H9 (cell line): ENCODE data around the gene CCN5. TPM values are rescaled to one million over a fixed set of nuclear protein-coding genes. Genes with fewer than 3 reads are reported as not detected.
"Not testable (repeated sequence)": the region's sequence is repeated elsewhere in the genome, so short reads cannot be mapped to it uniquely, and the experiment has no call there.

Experiments used
- DNase-seq: peaks from one replicate; pipeline ENCODE4 v3.0.0-alpha.2; 2017
- H2AFZ ChIP-seq: one replicate; pipeline ENCODE4 v1.6.1; 2013; ENCODE audit warnings: mild to moderate bottlenecking, low read length, control low read depth, moderate library complexity
- H2AK5ac ChIP-seq: 2 replicates; pipeline ENCODE4 v1.6.1; 2013; ENCODE audit warnings: low read length, control low read depth, mixed read lengths; ENCODE audit not compliant: insufficient read length
- H2BK120ac ChIP-seq: one replicate; pipeline ENCODE4 v1.6.1; 2013; ENCODE audit warnings: low read depth, mild to moderate bottlenecking, low read length, control low read depth, inconsistent platforms; ENCODE audit not compliant: poor library complexity, severe bottlenecking
- H2BK12ac ChIP-seq: 2 replicates; pipeline ENCODE4 v1.6.1; 2013; ENCODE audit warnings: low read length, control low read depth, mixed read lengths, low read depth; ENCODE audit not compliant: insufficient read length
- H2BK15ac ChIP-seq: 2 replicates; pipeline ENCODE4 v1.6.1; 2013; ENCODE audit warnings: low read depth, low read length, control low read depth
- H2BK20ac ChIP-seq: one replicate; pipeline ENCODE4 v1.6.1; 2013; ENCODE audit warnings: low read depth, mild to moderate bottlenecking, low read length, control low read depth, inconsistent platforms; ENCODE audit not compliant: poor library complexity, severe bottlenecking
- H2BK5ac ChIP-seq: 2 replicates; pipeline ENCODE4 v1.6.1; 2013; ENCODE audit warnings: low read length, control low read depth, mixed read lengths; ENCODE audit not compliant: insufficient read length
- H3K14ac ChIP-seq: 2 replicates; pipeline ENCODE4 v1.6.1; 2013; ENCODE audit warnings: low read length, control low read depth; ENCODE audit not compliant: insufficient read depth
- H3K18ac ChIP-seq: 2 replicates; pipeline ENCODE4 v1.6.1; 2013; ENCODE audit warnings: low read depth, mild to moderate bottlenecking, mixed read lengths, low read length, control low read depth; ENCODE audit not compliant: insufficient read length
- H3K23ac ChIP-seq: 2 replicates; pipeline ENCODE4 v1.6.1; 2013; ENCODE audit warnings: low read length, control low read depth, mixed read lengths, low read depth; ENCODE audit not compliant: insufficient read length
- H3K23me2 ChIP-seq: 2 replicates; pipeline ENCODE4 v1.6.1; 2013; ENCODE audit warnings: low read depth, mild to moderate bottlenecking, mixed read lengths, low read length, control low read depth; ENCODE audit not compliant: insufficient read length, poor library complexity, severe bottlenecking
- H3K27ac ChIP-seq: 2 replicates; pipeline ENCODE4 v1.5.1; 2013; ENCODE audit warnings: low read length, control low read depth, mixed read lengths, low read depth; ENCODE audit not compliant: insufficient read length
- H3K27me3 ChIP-seq: 2 replicates; pipeline ENCODE4 v1.6.1; 2013; ENCODE audit warnings: low read length, control low read depth, inconsistent platforms; ENCODE audit not compliant: insufficient read depth
- H3K4ac ChIP-seq: 2 replicates; pipeline ENCODE4 v1.6.1; 2013; ENCODE audit warnings: low read depth, mild to moderate bottlenecking, control low read depth, inconsistent platforms, low read length, moderate library complexity
- H3K4me1 ChIP-seq: 2 replicates; pipeline ENCODE4 v1.6.1; 2013; ENCODE audit warnings: low read length, control low read depth, inconsistent platforms; ENCODE audit not compliant: insufficient read depth
- H3K4me2 ChIP-seq: 2 replicates; pipeline ENCODE4 v1.6.1; 2013; ENCODE audit warnings: low read length, control low read depth, mixed read lengths; ENCODE audit not compliant: insufficient read length, insufficient read depth
- H3K56ac ChIP-seq: 2 replicates; pipeline ENCODE4 v1.6.1; 2013; ENCODE audit warnings: low read depth, mild to moderate bottlenecking, mixed read lengths, low read length, control low read depth; ENCODE audit not compliant: insufficient read length
- H3K79me1 ChIP-seq: 2 replicates; pipeline ENCODE4 v1.6.1; 2013; ENCODE audit warnings: low read depth, mild to moderate bottlenecking, moderate library complexity, low read length, control low read depth, inconsistent platforms; ENCODE audit not compliant: insufficient read depth, poor library complexity, severe bottlenecking
- H3K79me2 ChIP-seq: 2 replicates; pipeline ENCODE4 v1.6.1; 2013; ENCODE audit warnings: low read length, control low read depth, inconsistent platforms; ENCODE audit not compliant: insufficient read depth
- H3K9ac ChIP-seq: 2 replicates; pipeline ENCODE4 v1.6.1; 2013; ENCODE audit warnings: low read length, control low read depth, mixed read lengths; ENCODE audit not compliant: insufficient read length; ENCODE audit errors: extremely low read depth
- H3K9me3 ChIP-seq: one replicate; pipeline ENCODE4 v1.6.1; 2013; ENCODE audit warnings: low read depth, low read length, inconsistent platforms; ENCODE audit not compliant: control insufficient read depth
- H3T11ph ChIP-seq: one replicate; pipeline ENCODE4 v1.6.1; 2013; ENCODE audit warnings: mild to moderate bottlenecking, low read length, control low read depth, inconsistent platforms
- H4K20me1 ChIP-seq: one replicate; pipeline ENCODE4 v1.6.1; 2013; ENCODE audit not compliant: control insufficient read depth, insufficient read length, insufficient read depth
- H4K5ac ChIP-seq: 2 replicates; pipeline ENCODE4 v1.6.1; 2013; ENCODE audit warnings: low read depth, mild to moderate bottlenecking, mixed read lengths, low read length, control low read depth; ENCODE audit not compliant: insufficient read length
- H4K8ac ChIP-seq: replicated peaks from 2 replicates; pipeline ENCODE4 v1.6.1; 2013; ENCODE audit warnings: low read length, control low read depth, mixed read lengths, low read depth; ENCODE audit not compliant: insufficient read length
- H4K91ac ChIP-seq: 2 replicates; pipeline ENCODE4 v1.6.1; 2013; ENCODE audit warnings: low read depth, mild to moderate bottlenecking, moderate library complexity, mixed read lengths, low read length, control low read depth; ENCODE audit not compliant: insufficient read length
- H3K27ac Mint-ChIP-seq, 3 experiments: 2 replicates in 2 of 3; 3 replicates in 1 of 3; pipeline ENCODE4 v1.8.0; 2020 to 2021; ENCODE audit warnings: mixed read lengths in 3 of 3, mild to moderate bottlenecking in 1 of 3, moderate library complexity in 1 of 3
- H3K27me3 Mint-ChIP-seq: 2 replicates; pipeline ENCODE4 v1.8.0; 2021; ENCODE audit warnings: low read depth, mild to moderate bottlenecking, moderate library complexity, mixed read lengths
- H3K36me3 Mint-ChIP-seq, 3 experiments: 2 replicates in 2 of 3; 3 replicates in 1 of 3; pipeline ENCODE4 v1.8.0; 2020 to 2021; ENCODE audit warnings: low read depth in 3 of 3, mixed read lengths in 3 of 3; ENCODE audit not compliant: insufficient read depth in 1 of 3
- H3K4me1 Mint-ChIP-seq, 2 experiments: 2 replicates each; pipeline ENCODE4 v1.8.0; 2020; ENCODE audit warnings: mixed read lengths in 2 of 2
- H3K4me3 Mint-ChIP-seq, 2 experiments: 2 replicates in 1 of 2; 3 replicates in 1 of 2; pipeline ENCODE4 v1.8.0; 2020 to 2021; ENCODE audit warnings: mild to moderate bottlenecking in 2 of 2, mixed read lengths in 2 of 2, moderate library complexity in 1 of 2
- H3K9me3 Mint-ChIP-seq, 2 experiments: 2 replicates in 1 of 2; 3 replicates in 1 of 2; pipeline ENCODE4 v1.8.0; 2020; ENCODE audit warnings: mild to moderate bottlenecking in 2 of 2, mixed read lengths in 2 of 2, moderate library complexity in 1 of 2
- WGBS: extraction: QIAGEN DNeasy Blood & Tissue Kit; methylation state at CpG from one replicate; pipeline ENCODE4 v1.1.7; 2013; ENCODE audit warnings: missing lambda C conversion rate, low lambda C conversion rate, mixed read lengths; ENCODE audit not compliant: insufficient read length; ENCODE audit errors: extremely low coverage; 5-methylcytosine and 5-hydroxymethylcytosine counted together
- total RNA-seq: library from RNA; stranded (reverse); gene quantifications from 2 replicates; pipeline ENCODE4 v1.2.1, GENCODE V29; 2021
- TF ChIP-seq, protein P1 (sequence below): fragments of 200-600 bp; sonication (generic); conservative IDR thresholded peaks from 3 replicates; pipeline ENCODE4 v1.8.0; 2021; ENCODE audit warnings: antibody characterized with exemption, mild to moderate bottlenecking

Gene CCN5
- total RNA-seq, 1 experiment from 2014 or later, result not detected

DNA sequence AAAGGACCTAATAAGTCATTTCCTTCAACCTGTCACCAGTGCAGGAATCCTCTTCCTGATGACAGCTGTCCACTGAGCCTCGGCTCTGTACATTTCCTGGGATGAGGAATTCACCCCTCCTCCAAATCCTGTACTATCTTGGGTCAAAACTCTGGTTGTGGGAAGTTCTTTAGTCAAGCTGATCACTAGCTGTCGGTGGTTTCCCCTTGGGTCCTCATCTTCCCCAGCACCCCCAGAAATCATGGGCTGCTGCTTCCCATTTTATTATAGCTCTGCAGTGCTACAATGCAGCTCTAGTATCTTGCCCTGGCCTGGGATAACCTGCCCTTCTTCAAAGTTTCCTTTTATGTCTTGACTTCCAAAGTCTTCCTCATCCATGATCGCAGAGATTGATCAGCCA is 49.1 kb upstream of the CCN5 start:
- H3K27ac ChIP-seq, result no peak overlapping the region
- no peak overlapping the region for H3K4ac ChIP-seq
- H2BK15ac ChIP-seq, result no peak overlapping the region
- Mint-ChIP-seq H3K9me3 (peaks cover 3 to 4% of the 10 kb centered on the region in 2 experiments; a peak in 4 of 5 replicates), H3K4me1 (peaks cover 4 to 12% of the 10 kb centered on the region in 2 experiments), H3K36me3 (peaks cover 0 to 5% (median 0%) of the 10 kb centered on the region in 3 experiments; a peak in 2 of 7 replicates), H3K4me3 (no peak overlapping the region), H3K27me3 (peaks cover 12% of the 10 kb centered on the region), H3K27ac (no peak overlapping the region)
- H3K4me2 ChIP-seq, result no peak overlapping the region
- no peak overlapping the region for H2AK5ac ChIP-seq
- no peak overlapping the region for H3K14ac ChIP-seq
- H2AFZ ChIP-seq, result no peak overlapping the region
- H4K5ac ChIP-seq, result no peak overlapping the region
- H3K27me3 ChIP-seq, result no peaks in the 10 kb centered on the region
- H3K9me3 ChIP-seq, result no peaks in the 10 kb centered on the region
- H3K23ac ChIP-seq, result no peak overlapping the region
- no peaks in the 10 kb centered on the region for H3K23me2 ChIP-seq
- no peak overlapping the region for H3T11ph ChIP-seq
- no peak overlapping the region for H2BK120ac ChIP-seq
- H2BK5ac ChIP-seq, result no peak overlapping the region
- no peak for DNase-seq
- no peaks in the 10 kb centered on the region for H4K20me1 ChIP-seq
- H3K79me2 ChIP-seq, result no peaks in the 10 kb centered on the region
- no peak overlapping the region for H2BK12ac ChIP-seq
- no peak overlapping the region for H4K91ac ChIP-seq
- H3K9ac ChIP-seq, result no peak overlapping the region
- no peak overlapping the region for H2BK20ac ChIP-seq
- no CpG with 5 or more reads among the region's 3 CpGs for WGBS
- H3K56ac ChIP-seq, result no peak overlapping the region
- H3K4me1 ChIP-seq, result no peaks in the 10 kb centered on the region
- no peak overlapping the region for H3K18ac ChIP-seq
- H3K79me1 ChIP-seq, result no peaks in the 10 kb centered on the region
- TF ChIP-seq, protein P1, sequence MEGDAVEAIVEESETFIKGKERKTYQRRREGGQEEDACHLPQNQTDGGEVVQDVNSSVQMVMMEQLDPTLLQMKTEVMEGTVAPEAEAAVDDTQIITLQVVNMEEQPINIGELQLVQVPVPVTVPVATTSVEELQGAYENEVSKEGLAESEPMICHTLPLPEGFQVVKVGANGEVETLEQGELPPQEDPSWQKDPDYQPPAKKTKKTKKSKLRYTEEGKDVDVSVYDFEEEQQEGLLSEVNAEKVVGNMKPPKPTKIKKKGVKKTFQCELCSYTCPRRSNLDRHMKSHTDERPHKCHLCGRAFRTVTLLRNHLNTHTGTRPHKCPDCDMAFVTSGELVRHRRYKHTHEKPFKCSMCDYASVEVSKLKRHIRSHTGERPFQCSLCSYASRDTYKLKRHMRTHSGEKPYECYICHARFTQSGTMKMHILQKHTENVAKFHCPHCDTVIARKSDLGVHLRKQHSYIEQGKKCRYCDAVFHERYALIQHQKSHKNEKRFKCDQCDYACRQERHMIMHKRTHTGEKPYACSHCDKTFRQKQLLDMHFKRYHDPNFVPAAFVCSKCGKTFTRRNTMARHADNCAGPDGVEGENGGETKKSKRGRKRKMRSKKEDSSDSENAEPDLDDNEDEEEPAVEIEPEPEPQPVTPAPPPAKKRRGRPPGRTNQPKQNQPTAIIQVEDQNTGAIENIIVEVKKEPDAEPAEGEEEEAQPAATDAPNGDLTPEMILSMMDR, result no peak
- no peak overlapping the region for H4K8ac ChIP-seq

DNA sequence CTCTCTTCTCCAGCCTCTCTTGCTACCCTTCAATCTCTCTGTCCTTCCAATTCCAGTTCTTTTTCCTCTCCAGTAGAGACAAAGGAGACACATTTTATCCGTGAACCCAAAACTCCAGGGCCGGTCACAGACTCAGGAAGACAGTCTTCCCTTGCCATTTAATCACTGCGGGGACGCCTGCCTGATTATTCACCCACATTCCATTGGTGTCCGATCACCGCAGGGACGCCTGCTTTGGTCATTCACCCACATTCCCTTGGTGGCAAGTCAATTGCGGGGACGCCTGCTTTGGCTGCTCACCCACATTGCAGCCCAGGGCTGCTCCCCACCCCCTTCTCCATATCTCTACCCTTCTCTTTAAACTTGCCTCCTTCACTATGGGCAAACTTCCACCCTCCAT is 44.3 kb upstream of the CCN5 start:
- H3K4me1 Mint-ChIP-seq, H3K4ac ChIP-seq, H3K4me3 Mint-ChIP-seq, H2AFZ ChIP-seq, H3K23me2 ChIP-seq, H2BK120ac ChIP-seq, H2BK5ac ChIP-seq, H4K91ac ChIP-seq, H3K27me3 ChIP-seq, H3K27ac Mint-ChIP-seq, H3K9ac ChIP-seq, H3K4me2 ChIP-seq, H2BK20ac ChIP-seq, H3K79me2 ChIP-seq, H3K36me3 Mint-ChIP-seq, H3K14ac ChIP-seq, H3K9me3 Mint-ChIP-seq, H3K79me1 ChIP-seq, H4K5ac ChIP-seq, H3T11ph ChIP-seq, DNase-seq, H3K9me3 ChIP-seq, H4K8ac ChIP-seq, H2AK5ac ChIP-seq, H3K23ac ChIP-seq, H2BK12ac ChIP-seq, H3K56ac ChIP-seq, H3K18ac ChIP-seq, H3K27ac ChIP-seq, H3K4me1 ChIP-seq, H4K20me1 ChIP-seq, H2BK15ac ChIP-seq: not testable (repeated sequence)
- H3K27me3 Mint-ChIP-seq, result peaks cover 14% of the 10 kb centered on the region
- no CpG with 5 or more reads among the region's 9 CpGs for WGBS
